Urinary bladder (tissue), 4 donors: Measurements from ENCODE around the gene GAL3ST1. TPM values are rescaled to one million over a fixed set of nuclear protein-coding genes. Genes with fewer than 3 reads are reported as not detected.
"Not testable (repeated sequence)": the region's sequence is repeated elsewhere in the genome, so short reads cannot be mapped to it uniquely, and the experiment has no call there.

Source experiments
- DNase-seq: peaks from one replicate; pipeline ENCODE4 v3.0.0-alpha.2; 2015; ENCODE audit errors: extremely low spot score
- H3K27ac ChIP-seq: one replicate; pipeline ENCODE4 v1.5.1; 2013; ENCODE audit warnings: low read depth, mild to moderate bottlenecking, moderate library complexity
- H3K36me3 ChIP-seq: one replicate; pipeline ENCODE4 v1.6.1; 2013; ENCODE audit warnings: mild to moderate bottlenecking, moderate library complexity; ENCODE audit not compliant: insufficient read depth
- H3K4me1 ChIP-seq: one replicate; pipeline ENCODE4 v1.6.1; 2013; ENCODE audit warnings: mild to moderate bottlenecking, moderate library complexity; ENCODE audit not compliant: insufficient read depth
- H3K4me3 ChIP-seq: one replicate; pipeline ENCODE4 v1.5.1; 2013; ENCODE audit warnings: low read depth, low read length
- WGBS: extraction: QIAGEN DNeasy Blood & Tissue Kit; methylation state at CpG from one replicate; pipeline ENCODE4 v1.1.7; 2013; 5-methylcytosine and 5-hydroxymethylcytosine counted together
- polyA plus RNA-seq: library from polyadenylated mRNA; stranded (reverse); fragments of 200-250 nt; gene quantifications from one replicate; pipeline ENCODE4 v1.2.3, GENCODE V29; 2013
- total RNA-seq: library from RNA; depleted of rRNA; stranded (reverse); fragments of >200 nt; gene quantifications from one replicate; pipeline ENCODE4 v1.2.3, GENCODE V29; 2014
- donor health status: healthy with polysubstance abuse.
- donor health status: healthy.

The GAL3ST1 gene
- total RNA-seq (0.63 TPM), polyA plus RNA-seq (2.7 TPM)

- peaks cover 6% of the 10 kb centered on the region for H3K36me3 ChIP-seq
- peak within 1 kb of the TSS; percentile 13 for H3K4me3 ChIP-seq
- WGBS = 2% methylated on average over 75 of the region's 75 CpGs
- H3K4me1 ChIP-seq = peaks cover 3% of the 10 kb centered on the region
- no peak within 1 kb of the TSS for H3K27ac ChIP-seq
- DNase-seq = no peak
Observed at GRCh38 chr22:30574095-30574981, at the start of gene GAL3ST1. TSS of gene GAL3ST1 (minus strand) at chr22:30574665. CDS start at chr22:30557392, 17,273 bp downstream.

- WGBS = 89% methylated on average over 6 of the region's 6 CpGs
- H3K36me3 ChIP-seq, H3K27ac ChIP-seq, H3K4me3 ChIP-seq, H3K4me1 ChIP-seq, DNase-seq: not testable (repeated sequence)
Observed at GRCh38 chr22:30619909-30620308, 45.4 kb upstream of the GAL3ST1 start.

GRCh38 chr22:30617819-30618218 lies 43.4 kb upstream of the GAL3ST1 start:
- Histone ChIP-seq H3K27ac (no peak overlapping the region), H3K36me3 (no peaks in the 10 kb centered on the region)

GRCh38 chr22:30615543-30615954 lies 41.1 kb upstream of the GAL3ST1 start:
- Histone ChIP-seq H3K4me3 (no peak overlapping the region), H3K27ac (no peak overlapping the region), H3K4me1 (no peaks in the 10 kb centered on the region), H3K36me3 (no peaks in the 10 kb centered on the region)
- DNase-seq = no peak
- 84% methylated on average over 7 of the region's 7 CpGs for WGBS

More at GRCh38 chr22:30617819-30618218, 43.4 kb upstream of the GAL3ST1 start:
- Histone ChIP-seq H3K4me1 (no peaks in the 10 kb centered on the region), H3K4me3 (no peak overlapping the region)
- WGBS = 93% methylated on average over 6 of the region's 6 CpGs
- DNase-seq = no peak

GRCh38 chr22:30614879-30615278 lies 40.4 kb upstream of the GAL3ST1 start:
- H3K36me3 ChIP-seq = no peaks in the 10 kb centered on the region
- no peak overlapping the region for H3K4me3 ChIP-seq
- H3K27ac ChIP-seq = no peak overlapping the region
- no peak for DNase-seq
- H3K4me1 ChIP-seq = no peaks in the 10 kb centered on the region

GRCh38 chr22:30614268-30614667 lies 39.8 kb upstream of the GAL3ST1 start:
- Histone ChIP-seq H3K36me3 (no peaks in the 10 kb centered on the region), H3K4me1 (no peaks in the 10 kb centered on the region), H3K27ac (no peak overlapping the region), H3K4me3 (no peak overlapping the region)
- WGBS = 97% methylated on average over 7 of the region's 7 CpGs
- no peak for DNase-seq

- Histone ChIP-seq H3K4me3 (no peak overlapping the region), H3K27ac (no peak overlapping the region), H3K4me1 (no peaks in the 10 kb centered on the region), H3K36me3 (no peaks in the 10 kb centered on the region)
- WGBS = 95% methylated on average over 8 of the region's 8 CpGs
- no peak for DNase-seq
Observed at GRCh38 chr22:30612789-30613188, 38.3 kb upstream of the GAL3ST1 start.

- no peak for DNase-seq
- no peaks in the 10 kb centered on the region for H3K4me1 ChIP-seq
- H3K27ac ChIP-seq = no peak overlapping the region
- H3K4me3 ChIP-seq = no peak overlapping the region
- H3K36me3 ChIP-seq = no peaks in the 10 kb centered on the region
- WGBS = 95% methylated on average over 3 of the region's 3 CpGs
Observed at GRCh38 chr22:30611197-30611596, 36.7 kb upstream of the GAL3ST1 start.

- WGBS = 73% methylated on average over 7 of the region's 7 CpGs
- no peak for DNase-seq
- no peak overlapping the region for H3K4me3 ChIP-seq
- H3K36me3 ChIP-seq = no peaks in the 10 kb centered on the region
- H3K4me1 ChIP-seq = no peaks in the 10 kb centered on the region
- H3K27ac ChIP-seq = no peak overlapping the region
Observed at GRCh38 chr22:30610299-30610698, 35.8 kb upstream of the GAL3ST1 start.

- Histone ChIP-seq H3K4me1 (no peaks in the 10 kb centered on the region), H3K4me3 (no peak overlapping the region), H3K36me3 (no peaks in the 10 kb centered on the region), H3K27ac (no peak overlapping the region)
- DNase-seq = no peak
- 54% methylated on average over 17 of the region's 17 CpGs for WGBS
Observed at GRCh38 chr22:30609260-30610185, 35.1 kb upstream of the GAL3ST1 start.

GRCh38 chr22:30607939-30608338 lies 33.5 kb upstream of the GAL3ST1 start:
- H3K36me3 ChIP-seq = no peaks in the 10 kb centered on the region
- H3K4me1 ChIP-seq = no peaks in the 10 kb centered on the region
- no peak overlapping the region for H3K4me3 ChIP-seq
- WGBS = 81% methylated on average over 7 of the region's 7 CpGs
- H3K27ac ChIP-seq = no peak overlapping the region
- DNase-seq = no peak

GRCh38 chr22:30607300-30607930 lies 33.0 kb upstream of the GAL3ST1 start:
- Histone ChIP-seq H3K27ac (peak overlapping the region; percentile 3), H3K36me3 (no peaks in the 10 kb centered on the region), H3K4me3 (peak overlapping the region; percentile 32), H3K4me1 (no peaks in the 10 kb centered on the region)
- WGBS = 83% methylated on average over 7 of the region's 7 CpGs
- DNase-seq = no peak
